ENCODE measurements around the gene HSF4.

HSF4 gene

DNA sequence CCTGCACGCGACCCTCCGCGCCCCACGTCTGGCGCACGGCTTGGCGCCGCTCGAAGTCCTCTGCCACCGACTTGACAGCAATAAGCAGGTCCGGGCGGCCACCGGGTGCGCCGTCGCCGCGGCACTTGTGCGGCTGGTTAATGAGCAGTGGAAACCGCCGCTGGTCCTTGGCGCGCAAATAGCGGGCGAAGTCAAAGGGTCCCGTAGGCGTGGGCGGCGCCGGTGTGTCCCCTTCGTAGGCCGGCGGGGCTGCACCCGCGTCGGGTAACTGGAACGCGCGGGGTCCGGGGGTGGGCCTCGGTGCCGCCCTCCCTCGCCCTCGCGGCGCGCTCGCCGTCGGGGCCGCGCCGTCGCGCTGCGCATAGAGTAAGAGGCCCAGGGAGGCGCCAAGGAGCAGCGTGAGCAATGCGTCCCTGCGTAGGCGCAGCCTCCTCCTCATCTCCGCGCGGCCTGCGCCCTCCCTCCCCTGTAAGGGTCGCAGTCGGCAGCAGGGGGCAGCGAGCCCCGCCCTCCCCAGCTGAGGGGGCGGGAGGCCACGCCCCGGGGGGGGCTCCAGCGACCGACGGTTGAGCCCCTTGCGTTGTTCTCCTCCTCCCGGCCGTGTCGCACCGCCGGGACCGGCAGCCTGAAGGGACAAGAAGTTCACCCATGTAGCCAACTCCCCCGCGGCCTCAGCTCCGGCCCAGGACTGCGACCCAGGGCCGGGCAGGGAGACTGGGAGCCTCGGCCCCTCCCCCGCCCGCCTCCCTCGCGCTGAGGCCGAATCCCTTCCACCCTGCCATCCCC is 14.3 kb upstream of the HSF4 start:
- peak in 1 of 14 donors; percentile 74 for DNase-seq

DNA sequence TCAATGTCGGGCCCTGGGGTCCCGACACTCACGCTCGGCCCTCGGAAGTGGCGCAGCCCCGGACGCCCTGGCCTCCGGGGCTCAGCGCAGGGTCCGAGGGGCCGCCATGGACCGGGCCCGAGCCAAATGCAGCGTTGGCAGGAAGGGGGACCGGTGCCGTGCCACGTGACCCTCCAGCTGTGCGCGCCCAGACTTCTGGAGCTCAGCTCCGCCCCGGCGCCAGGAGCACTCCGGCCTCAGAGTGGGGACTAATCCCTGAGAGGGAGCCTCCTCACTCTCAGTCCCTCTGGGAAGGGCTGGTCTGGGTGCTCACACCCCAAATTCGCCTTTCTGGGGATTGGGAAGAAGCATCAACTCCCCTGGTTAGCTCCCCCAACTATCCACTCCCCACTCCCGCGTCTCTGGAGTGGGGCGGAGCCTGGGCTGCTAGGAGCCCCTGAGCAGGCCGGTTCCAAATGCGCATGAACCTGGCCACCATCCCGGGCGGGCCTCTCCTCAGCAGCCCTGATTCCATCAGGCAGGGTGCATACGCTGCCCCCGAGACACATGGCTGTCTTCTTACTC is 13.6 kb upstream of the HSF4 start, which contains the start of gene B3GNT9:
TSS of gene B3GNT9 (minus strand) at position 166 of the 564 bp plus-strand sequence. CDS start 513 bp downstream, outside the sequence.
- DNase-seq, result peak in 12 of 14 donors; percentile 19 to 84 (median 68)

DNA sequence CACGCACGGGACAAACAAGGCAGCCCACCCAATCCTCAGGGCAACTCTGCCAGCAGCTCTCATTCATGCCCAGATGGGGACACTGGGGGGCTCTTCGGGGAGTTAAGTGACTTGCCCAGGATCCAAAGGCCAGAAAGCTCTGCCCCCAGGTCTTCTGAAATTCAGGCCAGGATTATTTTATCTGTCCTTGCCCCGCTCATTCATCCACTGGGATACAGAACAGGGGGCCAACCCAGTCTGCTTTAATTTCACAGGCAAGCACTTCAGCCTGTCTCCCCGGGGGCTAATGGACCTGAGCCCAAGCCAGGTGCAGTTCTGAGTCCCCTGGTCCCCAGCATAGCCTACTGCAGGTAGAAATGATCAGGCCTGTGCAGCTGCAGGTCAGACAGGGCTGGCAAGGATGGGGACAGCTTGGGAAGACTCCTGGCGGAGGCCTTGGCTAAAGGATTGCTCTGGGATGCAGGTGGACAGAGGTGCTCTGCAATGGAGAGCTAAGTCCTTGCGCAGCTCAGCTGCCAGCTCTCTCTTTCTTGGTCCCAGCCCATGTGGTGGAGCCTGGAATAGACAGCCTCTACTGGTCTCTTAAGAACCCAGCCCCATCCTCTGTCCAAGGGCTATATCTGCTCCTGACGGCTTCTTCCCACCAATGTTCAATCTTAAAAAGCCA is 13.0 kb upstream of the HSF4 start:
- DNase-seq, result no peak

DNA sequence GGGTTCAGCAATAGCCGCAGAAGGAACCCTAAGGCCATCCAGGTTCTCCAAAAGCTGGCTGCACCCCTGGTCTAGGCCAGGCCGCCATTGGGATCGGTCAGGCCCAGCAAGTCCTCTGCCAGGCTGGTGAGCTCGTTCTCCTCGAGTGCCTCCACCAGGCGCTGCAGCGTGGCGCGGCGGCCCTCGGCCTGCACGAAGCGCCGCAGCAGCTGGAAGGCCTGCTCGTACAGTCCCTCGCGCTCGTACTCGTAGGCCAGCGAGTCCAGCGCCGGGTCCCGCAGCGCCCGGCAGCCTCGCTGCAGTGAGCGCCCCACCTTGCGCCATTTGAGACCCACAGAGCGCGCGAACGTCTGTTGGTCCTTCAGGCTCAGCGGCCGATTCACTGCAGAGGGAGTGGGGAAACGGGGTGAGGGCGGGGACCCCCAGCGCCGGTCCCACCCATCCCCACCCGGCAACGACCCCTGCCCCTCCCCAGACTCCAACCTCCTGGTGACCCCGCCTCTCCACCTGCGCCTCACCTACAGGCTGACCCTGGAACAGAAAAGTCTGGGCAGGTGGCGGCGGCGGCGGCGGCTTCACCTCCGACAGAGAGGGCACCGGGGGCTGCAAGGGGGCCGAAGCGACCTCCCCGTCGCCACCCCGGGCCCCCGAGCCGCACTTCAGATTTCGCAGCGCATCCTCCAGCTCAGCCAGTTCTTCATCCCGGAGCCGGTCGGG is 9.8 kb upstream of the HSF4 start:
- DNase-seq, result no peak

DNA sequence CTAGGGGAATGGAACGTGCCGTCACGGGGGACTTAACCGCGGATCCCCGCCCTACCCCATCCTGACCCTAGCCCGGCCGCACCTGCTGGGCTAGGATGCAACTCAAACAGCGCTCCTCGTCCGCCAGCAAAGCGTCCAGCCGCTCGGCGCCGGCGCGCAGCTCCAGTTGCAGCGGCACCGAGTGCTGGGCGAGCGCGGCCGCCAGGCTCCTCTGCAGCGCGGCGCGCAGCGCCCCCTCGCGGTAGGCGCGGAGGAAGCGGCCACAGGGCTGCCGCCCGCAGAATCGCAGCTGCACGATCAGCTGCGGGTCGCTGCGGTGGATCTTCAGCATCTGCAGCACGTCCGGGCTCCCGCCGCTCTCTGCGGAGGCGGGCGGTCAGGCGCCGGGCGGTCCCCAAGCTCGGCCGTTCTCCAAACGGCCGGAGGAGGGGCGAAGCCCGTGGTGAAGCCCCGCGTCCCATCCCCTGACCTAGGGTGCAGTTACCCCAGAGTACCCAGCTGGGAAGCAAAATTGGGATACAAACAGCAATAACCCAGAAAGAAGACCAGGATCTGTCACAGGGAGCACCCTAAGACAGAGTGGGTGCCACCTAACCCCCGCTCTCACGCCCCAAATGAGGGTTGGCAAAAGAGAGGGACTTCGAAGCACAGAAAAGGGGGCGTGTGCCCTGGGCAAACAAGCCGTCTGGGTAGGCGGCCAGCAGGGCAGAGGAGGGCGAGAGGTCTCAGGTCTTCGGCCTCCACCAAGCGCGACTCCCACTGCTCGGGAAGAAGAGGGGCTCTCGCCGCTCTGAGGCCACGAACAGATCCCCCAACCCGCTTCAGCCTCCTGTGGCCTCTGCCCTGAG is 9.0 kb upstream of the HSF4 start:
- peak in 11 of 14 donors; percentile 22 to 87 (median 44) for DNase-seq

DNA sequence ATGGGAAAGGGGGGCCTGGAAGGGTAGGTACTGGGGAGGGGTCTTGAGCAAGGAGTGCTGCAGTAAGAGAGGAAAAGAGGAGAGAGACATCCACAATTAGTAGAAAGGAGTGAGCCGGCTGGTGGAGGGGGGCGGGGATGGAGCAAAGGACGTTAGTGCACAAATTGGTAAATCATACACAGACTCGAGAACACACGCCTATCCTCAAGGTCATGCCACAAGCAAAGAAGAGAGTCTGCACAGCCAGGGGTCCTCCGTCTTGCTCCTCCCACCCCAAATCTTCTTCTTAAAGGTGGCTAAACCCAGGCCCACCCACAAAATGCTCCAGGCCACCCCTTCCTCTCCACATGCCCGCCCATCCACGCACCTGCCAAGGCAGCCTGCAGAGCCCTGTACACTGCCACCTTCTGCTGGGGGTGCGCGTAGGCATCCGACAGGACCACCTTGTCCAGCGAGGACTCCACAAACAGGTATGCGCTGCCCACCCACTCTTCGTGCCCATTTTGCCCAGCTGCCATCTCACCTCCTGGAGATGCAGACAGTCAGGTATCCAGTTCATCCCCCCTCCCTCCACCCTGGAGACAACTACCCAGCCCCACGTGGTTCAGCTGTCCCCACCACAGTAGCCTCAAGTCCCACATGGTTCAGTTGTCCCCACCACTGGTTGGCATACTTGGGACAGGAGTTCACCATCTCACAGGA is 8.3 kb upstream of the HSF4 start:
- no peak for DNase-seq

DNA sequence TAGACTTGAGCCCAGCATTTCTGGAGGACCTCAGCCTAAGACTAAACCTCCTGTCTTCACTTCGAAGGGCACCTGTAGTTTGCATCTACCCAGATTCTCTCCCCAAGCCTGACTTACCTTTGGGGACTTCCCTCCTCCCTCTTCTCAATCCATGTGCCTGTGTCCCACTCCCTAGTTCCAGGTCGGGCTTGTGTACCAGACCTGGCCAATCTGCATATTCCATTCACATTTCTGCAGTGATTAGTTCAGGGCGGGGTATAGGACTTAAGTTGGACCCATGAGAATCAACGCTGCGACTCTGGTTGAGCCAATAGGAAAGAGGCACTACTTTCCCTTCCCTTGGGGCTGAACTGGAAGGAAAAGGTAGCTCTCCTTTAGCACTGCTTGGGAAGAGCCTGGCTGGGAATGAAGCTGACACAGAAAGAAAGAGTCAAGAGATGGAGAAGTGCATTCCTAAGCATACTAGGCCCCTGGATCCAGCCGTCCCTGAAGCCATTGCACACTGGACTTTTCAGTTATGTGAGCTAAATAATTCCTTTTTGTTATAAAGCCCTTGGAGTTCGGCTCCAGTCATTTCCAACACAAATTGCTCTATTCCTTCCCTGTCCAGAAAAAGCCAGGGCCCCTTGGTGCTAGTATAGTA is 7.3 kb upstream of the HSF4 start:
- no peak for DNase-seq

DNA sequence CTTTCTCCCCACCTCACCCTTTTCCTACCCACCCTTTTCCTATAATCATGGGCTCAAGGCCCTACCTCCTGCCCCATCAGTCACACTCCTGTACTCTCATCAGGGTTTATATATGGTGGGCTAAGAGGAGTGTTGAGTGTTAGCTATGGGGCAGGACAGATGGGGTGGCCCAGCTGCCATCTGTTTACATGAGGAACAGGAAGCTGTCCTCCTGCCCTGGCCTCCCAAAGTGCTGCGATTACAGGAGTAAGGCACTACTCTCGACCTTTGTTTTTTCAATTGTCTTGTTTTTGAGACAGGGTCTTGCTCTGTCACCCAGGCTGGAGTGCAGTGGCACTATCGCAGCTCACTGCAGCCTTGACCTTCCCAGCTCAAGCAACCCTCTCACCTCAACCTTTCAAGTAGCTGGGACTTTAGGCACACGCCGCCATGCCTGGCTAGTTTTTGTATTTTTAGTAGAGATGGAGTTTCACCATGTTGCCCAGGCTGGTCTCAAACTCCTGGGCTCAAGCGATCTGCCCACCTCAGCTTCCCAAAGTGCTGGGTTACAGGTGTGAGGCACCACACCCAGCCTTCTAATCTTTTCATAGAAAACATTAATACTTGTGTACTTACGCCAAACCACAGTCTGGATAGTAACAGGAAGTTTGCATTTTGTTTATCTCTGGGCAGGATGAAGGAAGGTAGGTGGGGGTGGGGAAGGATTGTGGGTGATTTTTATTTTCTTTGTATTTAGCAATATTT is 6.5 kb upstream of the HSF4 start:
- DNase-seq, result no peak

DNA sequence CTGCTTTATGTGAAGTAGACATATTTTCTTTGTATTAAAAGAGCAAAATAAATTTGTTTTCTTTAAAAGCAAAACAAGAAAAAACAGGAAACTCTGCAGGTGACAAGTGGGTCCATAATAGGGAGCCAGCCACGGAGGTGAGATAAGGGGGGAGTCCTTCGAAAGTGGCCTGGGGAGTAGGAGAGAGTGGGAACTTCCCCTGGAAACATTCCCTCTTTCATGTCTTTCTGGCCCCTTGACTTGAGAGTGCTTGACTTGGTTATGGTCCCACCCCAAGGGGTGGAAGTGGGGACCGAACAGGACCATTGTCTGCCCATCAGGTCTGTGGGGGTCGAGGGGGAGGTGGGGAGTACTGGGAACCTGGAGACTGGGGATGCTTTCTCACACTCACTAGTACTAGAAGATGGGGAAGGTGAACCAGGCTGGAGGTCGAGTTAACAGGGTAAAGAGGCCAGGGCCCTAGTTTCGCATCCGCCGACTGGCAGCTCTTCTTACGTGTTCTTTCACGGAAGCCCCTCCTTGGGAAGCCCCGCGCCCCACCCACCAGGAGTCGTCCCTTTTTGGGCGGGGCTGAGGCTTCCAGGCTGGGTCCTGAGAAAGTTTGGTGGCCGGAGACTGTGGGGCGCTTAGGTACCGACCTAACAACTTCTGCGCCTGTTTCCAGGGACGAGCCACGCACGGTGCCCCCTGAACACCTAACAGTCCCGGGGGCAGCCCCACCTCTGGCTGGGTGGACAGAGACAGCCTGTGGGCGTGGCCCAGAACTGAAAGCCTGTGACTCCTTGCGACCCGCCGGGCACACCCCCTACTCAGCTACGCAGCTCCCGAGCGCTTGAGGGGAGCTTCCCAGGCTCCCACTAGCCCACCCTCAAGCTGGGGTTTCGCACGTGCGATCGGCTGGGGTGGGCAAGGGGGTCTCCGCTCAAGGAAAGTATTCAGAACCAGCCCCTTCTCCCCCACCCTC is 5.6 kb upstream of the HSF4 start:
- no peak for DNase-seq

DNA sequence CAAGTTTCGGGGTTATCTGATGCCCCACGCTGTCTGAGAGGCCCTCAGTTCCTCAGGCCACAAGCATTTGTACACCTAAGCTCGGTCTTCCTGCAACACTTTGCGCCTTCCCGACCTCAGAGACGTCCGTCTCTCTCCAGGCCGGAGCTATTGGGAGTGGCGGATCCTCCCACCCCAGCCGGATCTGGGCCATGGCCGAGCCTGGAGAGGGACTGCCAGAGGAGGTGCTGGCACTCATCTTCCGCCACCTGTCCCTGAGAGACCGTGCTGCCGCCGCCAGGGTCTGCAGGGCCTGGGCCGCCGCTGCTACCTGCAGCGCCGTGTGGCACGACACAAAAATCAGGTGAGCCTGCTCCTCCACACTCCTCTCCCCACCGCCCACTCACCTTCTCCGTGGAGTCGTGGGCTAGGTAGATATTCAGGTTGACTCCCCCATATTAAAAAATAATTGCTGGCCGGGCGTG is 2.9 kb upstream of the HSF4 start:
- DNase-seq, result peak in 1 of 14 donors; percentile 76

DNA sequence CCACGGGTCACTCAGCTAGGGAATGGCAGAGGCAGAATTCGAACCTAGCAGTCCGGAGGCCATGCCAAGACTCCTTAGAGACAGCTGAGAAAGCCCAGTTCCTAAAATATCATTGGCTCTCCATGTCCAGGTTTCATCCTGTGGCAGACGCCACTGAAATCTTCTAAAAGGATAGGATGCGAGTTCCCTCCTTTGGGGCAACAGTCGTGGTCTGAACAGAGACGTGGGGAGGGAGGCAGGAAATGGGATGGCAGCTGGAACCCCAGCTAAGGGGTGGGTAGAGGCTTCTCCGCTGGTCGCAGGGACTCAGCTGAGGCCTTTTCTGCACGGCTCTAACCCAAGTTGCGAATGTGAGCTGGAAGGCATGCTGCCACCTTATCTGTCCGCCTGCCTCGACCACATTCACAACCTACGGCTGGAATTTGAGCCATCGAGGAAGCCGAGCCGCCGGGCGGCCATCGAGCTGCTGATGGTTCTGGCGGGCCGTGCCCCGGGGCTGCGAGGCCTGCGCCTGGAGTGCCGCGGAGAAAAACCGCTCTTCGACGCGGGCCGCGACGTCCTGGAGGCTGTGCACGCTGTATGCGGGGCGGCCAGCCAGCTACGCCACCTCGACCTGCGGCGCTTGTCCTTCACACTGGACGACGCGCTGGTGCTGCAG is 1.9 kb upstream of the HSF4 start:
- DNase-seq, result peak in 1 of 14 donors; percentile 19

DNA sequence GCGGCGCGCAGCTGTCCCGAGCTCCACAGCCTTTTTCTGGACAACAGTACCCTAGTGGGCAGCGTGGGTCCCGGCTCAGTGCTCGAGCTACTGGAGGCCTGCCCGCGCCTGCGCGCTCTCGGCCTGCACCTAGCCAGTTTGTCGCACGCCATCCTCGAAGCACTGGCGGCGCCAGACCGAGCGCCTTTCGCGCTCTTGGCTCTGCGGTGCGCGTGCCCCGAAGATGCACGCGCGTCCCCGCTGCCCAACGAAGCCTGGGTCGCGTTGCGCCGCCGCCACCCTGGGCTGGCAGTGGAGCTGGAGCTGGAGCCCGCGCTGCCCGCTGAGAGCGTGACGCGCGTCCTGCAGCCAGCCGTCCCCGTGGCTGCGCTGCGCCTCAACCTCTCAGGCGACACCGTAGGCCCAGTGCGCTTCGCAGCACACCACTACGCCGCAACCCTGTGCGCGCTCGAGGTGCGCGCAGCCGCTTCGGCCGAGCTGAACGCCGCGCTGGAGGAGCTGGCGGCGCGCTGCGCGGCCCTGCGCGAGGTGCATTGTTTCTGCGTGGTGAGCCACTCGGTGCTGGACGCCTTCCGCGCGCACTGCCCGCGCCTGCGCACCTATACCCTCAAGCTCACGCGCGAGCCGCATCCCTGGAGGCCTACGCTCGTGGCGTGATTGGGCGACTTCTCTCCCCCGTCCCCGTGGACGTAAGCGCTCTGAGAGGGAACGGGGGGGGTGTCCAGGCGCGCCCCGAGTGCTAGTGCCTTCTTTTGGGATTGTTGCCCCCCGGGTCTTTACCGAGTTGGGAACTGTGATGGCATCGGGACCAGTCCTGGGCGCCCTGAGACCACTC is 1.2 kb upstream of the HSF4 start:
- DNase-seq, result peak in 7 of 14 donors; percentile 34 to 88 (median 56)

DNA sequence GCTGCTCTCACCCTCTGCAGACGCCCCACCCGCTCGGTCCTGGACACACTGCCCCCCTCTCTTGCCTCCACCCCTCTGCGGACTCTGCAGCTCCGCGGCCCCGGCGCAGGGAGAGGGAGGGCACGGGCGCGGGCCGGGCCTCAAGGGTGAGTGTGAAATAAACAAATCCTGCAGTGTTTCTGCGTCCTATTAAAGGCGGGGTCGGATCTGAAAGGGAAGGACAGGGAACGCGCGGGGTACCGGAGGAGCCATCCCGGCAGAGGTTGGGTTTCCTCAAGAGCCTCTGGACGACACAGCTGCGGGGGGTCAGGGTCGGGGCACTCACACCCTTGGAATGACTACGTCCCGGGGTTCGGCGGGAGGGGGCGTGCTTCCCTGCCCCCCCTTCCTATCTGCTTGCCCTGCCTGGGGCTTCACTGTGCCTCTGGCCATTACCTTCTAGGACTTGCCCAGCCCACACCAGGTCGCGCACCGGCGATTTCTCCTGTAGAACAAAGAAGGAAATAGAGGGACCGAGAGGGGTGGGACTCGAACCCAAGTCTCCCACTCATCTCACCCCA is 466 bp upstream of the HSF4 start:
- DNase-seq, result peak in 1 of 14 donors; percentile 76

DNA sequence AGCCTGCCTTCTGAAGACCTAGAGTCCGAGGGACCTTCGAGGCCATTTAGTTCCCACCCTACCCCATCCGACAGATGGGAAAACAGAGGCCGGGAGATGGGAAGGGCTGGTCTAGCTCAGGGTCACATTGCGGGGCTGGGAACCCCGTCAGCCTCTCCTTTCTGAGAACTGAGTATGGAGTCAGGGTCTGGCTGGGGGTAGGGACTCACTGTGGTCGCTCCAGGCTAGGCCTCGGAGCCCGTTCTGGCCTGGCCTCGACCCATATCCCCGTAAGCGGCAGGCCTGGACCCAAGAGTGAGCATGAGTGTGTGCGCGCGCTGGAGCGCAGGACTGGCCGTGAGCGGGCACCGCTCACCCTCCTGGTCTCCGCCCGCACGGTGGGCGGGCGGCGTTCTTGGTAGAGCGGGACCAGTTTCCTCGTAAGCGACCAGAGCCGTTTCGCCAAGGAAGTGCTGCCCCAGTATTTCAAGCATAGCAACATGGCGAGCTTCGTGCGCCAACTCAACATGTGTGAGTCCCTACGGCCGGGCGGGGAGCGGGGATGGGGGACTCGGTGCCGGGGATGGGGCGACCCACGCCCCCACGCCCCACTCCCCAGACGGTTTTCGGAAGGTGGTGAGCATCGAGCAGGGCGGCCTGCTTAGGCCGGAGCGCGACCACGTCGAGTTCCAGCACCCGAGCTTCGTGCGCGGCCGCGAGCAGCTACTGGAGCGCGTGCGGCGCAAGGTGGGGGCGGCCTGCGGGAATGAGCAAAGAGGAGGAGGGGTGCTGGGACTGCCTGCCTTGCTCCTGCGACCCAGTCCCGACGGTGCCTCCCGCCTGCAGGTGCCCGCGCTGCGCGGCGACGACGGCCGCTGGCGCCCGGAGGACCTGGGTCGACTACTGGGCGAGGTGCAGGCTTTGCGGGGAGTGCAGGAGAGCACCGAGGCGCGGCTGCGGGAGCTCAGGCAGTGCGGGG is 855 bp downstream of the HSF4 start:
- no peak for DNase-seq

DNA sequence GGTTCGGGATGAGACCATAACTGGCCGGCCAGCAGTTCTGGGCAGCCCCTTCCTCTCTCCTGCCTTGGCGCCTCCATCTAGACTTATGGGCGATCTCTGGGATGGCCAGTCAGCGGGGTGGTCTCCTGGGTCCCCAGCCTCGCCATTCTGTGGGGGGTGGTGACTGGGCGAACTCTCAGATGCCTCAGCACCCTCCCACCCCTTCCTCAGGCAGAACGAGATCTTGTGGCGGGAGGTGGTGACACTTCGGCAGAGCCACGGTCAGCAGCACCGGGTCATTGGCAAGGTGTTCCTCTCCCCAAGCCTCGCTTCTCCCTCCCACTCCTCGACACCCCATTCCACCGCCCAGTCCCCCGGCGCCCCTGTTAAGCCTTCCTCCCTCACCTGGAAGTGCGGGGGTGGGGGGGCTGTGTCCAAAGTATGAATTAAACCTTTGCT is 1.6 kb downstream of the HSF4 start:
- DNase-seq, result no peak
